GM12872 (cell line): Measurements from ENCODE around the gene C1QBP.
A peak's percentile ranks its signal among the peaks of the same experiment; 100 is the strongest.

ENCODE experiments used
- CTCF ChIP-seq: IDR thresholded peaks from 3 replicates; pipeline ENCODE4 v1.5.1; 2011; ENCODE audit warnings: low read depth, mild to moderate bottlenecking, low read length, moderate library complexity; ENCODE audit not compliant: insufficient read depth

C1QBP gene, protein sequence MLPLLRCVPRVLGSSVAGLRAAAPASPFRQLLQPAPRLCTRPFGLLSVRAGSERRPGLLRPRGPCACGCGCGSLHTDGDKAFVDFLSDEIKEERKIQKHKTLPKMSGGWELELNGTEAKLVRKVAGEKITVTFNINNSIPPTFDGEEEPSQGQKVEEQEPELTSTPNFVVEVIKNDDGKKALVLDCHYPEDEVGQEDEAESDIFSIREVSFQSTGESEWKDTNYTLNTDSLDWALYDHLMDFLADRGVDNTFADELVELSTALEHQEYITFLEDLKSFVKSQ

DNA sequence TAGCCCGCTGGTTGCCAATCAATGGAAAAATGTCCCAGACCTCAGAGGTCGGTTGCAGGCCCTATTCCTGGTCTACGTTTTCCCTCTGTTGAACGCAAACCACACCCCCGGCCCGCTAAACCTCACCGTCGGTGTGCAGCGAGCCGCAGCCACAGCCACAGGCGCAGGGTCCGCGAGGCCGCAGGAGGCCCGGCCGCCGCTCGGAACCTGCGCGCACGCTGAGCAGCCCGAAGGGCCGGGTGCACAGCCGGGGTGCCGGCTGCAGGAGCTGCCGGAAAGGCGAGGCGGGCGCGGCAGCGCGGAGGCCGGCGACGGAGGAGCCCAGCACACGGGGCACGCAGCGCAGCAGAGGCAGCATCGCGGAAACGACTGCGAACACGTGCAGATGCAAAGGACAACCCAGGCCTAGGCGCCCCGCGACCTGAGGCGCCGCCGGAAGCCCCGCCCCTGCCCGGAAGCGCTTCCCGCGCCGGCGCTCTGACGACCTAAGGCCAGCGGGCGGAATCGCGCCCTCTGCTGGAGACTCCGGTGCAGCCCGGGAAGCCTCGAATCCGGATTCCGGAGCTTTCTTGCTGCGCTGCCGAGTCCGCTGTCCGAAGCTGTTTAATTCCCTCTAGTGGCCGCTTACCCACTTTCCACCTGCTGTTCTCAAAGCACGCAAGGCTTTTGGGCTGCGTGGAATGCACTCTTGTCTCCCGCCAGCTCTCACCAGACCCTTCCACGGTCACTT is at the start of gene C1QBP:
Gene C1QBP (minus strand): TSS at position 440 of the 730 bp plus-strand sequence. CDS start 82 bp downstream, at position 358.
- TF ChIP-seq CTCF: peak; percentile 96

DNA sequence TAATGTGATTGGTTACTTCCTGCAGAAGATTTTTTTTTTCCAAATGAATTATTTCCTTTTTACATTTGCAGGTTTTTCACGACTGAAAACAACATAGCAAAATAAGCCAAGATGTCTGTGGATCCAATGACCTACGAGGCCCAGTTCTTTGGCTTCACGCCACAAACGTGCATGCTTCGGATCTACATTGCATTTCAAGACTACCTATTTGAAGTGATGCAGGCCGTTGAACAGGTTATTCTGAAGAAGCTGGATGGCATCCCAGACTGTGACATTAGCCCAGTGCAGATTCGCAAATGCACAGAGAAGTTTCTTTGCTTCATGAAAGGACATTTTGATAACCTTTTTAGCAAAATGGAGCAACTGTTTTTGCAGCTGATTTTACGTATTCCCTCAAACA is 49.8 kb upstream of the C1QBP start:
- no peak for TF ChIP-seq CTCF

- TF ChIP-seq CTCF: no peak
Measured at GRCh38 chr17:5486206-5487124, 47.5 kb upstream of the C1QBP start, which contains the start of gene MIS12. Gene MIS12, plus strand, starts transcription at chr17:5486566. Its CDS starts 2,297 bp downstream, at chr17:5488863.

DNA sequence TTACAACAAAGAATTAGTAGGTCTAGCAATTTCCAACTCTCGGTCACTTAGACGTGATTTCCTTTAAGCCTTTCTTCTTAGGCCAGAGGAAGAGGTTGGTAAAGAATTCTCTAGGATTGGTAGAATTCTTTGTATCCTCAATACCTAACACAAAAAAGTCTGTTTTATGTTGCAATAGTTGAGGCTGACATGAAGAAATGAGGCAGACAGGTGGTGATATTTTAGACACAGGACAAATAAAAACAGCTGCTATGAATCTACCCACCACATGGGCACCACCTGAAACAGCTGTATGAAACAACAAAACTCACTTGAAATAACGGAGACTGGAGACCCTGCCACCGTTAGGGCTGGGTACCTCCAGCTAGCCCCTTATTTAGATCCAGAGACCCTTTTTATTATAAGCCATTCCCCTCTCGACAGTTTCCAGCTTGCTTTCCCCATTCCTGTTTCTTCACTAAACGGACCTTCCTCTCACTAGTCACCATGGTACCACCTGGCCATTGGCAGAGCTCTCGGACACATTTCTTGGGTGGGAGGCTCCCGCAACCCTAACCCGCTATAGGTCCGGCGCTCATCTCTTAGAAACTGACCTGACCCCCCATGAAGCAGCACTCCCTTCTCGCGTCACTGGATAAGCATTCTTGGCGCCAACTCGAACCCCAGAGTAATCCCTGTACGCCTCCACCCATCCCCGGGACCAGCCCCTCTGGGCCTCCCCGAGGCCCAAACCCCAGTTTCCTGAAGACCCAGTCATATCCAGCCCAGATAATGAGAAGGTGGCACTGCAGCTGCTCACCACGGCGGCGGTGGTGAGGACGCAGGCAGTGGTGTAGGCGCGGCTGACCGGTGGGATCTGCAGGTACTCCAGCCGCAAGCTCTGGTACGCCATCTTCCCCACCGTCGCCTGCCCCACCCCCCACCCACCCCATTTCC is 46.6 kb upstream of the C1QBP start, which contains the start of gene DERL2:
Gene DERL2 (minus strand): TSS at position 909 of the 936 bp plus-strand sequence. CDS start 17 bp downstream, at position 892.
- TF ChIP-seq CTCF: no peak

GRCh38 chr17:5481451-5481850 is 42.5 kb upstream of the C1QBP start:
- no peak for TF ChIP-seq CTCF

DNA sequence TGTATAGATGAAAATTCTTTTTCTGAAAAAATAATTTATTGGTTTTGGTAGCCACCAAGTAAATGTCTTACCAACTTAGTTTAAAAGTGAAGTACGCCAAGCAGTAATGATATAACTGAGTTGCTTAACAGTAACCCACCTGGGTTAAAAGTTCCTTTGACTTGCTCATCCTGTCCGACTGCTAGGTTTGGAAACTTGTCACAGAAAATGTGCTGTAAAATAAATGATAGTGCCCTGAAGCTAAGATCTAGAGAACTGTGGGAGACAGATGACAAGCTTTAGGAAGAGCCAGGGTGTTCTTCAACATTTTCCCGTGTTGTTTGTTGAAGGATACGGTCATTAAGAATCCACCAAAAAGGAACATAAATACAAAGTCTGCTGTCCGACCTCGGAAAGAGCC is 42.0 kb upstream of the C1QBP start:
- TF ChIP-seq CTCF: no peak
